ENCODE results near the gene AUTS2.

DNA sequence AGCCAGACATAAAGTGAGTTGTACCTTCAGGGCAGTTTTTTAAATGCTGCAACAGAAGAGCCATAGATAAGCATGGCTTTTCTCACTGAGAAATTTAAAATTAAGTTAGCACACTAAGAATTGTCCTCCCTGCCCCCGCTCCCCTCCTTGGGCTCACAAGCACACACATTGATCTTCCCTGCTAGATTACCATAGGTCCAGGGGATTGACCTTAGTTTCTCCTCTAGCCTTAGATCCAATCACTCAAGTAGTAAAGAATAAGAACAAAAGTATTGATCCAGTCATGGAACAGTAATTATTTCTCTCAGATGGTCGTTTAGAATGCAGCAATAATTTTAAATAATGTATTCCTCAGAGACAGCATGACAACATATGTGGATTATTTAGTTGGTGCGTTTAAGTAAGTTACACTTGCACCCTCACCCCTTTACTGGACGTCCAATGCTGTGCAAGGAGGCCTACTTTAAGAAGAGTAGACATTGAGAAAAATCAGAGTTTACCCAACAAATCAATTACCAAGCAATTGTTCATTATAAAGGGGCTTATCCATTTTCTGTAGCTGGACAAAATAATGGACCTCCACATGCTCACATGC is 850.1 kb downstream of the AUTS2 start:
- TF ChIP-seq POLR2A (conservative IDR thresholded peaks at IDR 0.05) (no peak), PHF21A (IDR thresholded peaks at IDR 0.05; ENCODE audit: borderline replicate concordance, low read depth) (no peak), POLR2AphosphoS5 (IDR thresholded peaks at IDR 0.05; ENCODE audit: control insufficient read depth, insufficient read depth, low read depth, low read length) (no peak), FOXM1 (IDR thresholded peaks at IDR 0.05; ENCODE audit: low read depth) (no peak), FOXM1 (CRISPR knock-in tag; IDR thresholded peaks at IDR 0.05; ENCODE audit: low read depth) (no peak), EZH2 (IDR thresholded peaks at IDR 0.05; ENCODE audit: borderline replicate concordance, low read depth, low read length) (no peak), CTCF (IDR thresholded peaks at IDR 0.05 in 2 of 3, conservative IDR thresholded peaks at IDR 0.05 in 1 of 3; ENCODE audit: insufficient read depth in 2 of 3, low read depth in 1 of 3, low read length in 3 of 3) (no peak), ZBTB33 (CRISPR knock-in tag; IDR thresholded peaks at IDR 0.05) (no peak), NR3C1 (CRISPR knock-in tag; IDR thresholded peaks at IDR 0.05) (no peak), TARDBP (IDR thresholded peaks at IDR 0.05) (no peak), FOXK2 (conservative IDR thresholded peaks at IDR 0.05 in 1 of 2, IDR thresholded peaks at IDR 0.05 in 1 of 2; ENCODE audit: low read depth in 2 of 2) (no peak), KDM4B (IDR thresholded peaks at IDR 0.05; ENCODE audit: borderline replicate concordance in 2 of 2, low read depth in 1 of 2) (no peak), EP300 (IDR thresholded peaks at IDR 0.05; ENCODE audit: low read length) (no peak)
